ENCODE measurements around the gene DCTD.

- TF ChIP-seq, protein P1, sequence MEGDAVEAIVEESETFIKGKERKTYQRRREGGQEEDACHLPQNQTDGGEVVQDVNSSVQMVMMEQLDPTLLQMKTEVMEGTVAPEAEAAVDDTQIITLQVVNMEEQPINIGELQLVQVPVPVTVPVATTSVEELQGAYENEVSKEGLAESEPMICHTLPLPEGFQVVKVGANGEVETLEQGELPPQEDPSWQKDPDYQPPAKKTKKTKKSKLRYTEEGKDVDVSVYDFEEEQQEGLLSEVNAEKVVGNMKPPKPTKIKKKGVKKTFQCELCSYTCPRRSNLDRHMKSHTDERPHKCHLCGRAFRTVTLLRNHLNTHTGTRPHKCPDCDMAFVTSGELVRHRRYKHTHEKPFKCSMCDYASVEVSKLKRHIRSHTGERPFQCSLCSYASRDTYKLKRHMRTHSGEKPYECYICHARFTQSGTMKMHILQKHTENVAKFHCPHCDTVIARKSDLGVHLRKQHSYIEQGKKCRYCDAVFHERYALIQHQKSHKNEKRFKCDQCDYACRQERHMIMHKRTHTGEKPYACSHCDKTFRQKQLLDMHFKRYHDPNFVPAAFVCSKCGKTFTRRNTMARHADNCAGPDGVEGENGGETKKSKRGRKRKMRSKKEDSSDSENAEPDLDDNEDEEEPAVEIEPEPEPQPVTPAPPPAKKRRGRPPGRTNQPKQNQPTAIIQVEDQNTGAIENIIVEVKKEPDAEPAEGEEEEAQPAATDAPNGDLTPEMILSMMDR (IDR thresholded peaks at IDR 0.05) = no peak
- TF ChIP-seq POLR2A (IDR thresholded peaks at IDR 0.05) (no peak), POLR2AphosphoS5 (IDR thresholded peaks at IDR 0.05) (no peak)
Measured at GRCh38 chr4:182871616-182872015, 45.6 kb downstream of the DCTD start.

All from gastroesophageal sphincter (tissue), 3 donors.